GM12801 (cell line): ENCODE data around the gene ITGB5.

Experiments
- TF ChIP-seq, protein P1 (sequence below): IDR thresholded peaks from one replicate; pipeline ENCODE4 v1.5.1; 2011; ENCODE audit warnings: control low read depth; ENCODE audit not compliant: insufficient read length; ENCODE audit errors: extremely low read depth

Gene ITGB5

DNA sequence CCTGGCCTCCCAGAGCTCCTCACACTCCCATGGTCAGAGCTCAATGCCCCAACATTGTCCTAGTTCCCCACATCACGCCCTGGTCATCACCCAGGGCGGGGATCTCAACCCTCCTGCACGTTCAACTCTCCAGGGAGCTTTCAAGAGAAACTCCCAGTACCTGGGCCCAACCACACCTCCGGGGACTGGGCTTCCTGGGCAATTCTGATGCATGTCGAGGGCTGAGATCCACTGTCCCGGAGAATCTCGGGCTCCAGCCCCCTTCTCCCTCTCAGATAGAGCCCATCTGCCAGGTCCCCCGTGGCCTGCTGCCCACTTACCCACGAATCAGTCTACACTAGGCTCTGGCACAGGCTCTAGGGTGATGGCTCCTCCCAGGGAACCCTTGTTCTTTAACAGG, 117.7 kb downstream of the ITGB5 start:
- TF ChIP-seq, protein P1, sequence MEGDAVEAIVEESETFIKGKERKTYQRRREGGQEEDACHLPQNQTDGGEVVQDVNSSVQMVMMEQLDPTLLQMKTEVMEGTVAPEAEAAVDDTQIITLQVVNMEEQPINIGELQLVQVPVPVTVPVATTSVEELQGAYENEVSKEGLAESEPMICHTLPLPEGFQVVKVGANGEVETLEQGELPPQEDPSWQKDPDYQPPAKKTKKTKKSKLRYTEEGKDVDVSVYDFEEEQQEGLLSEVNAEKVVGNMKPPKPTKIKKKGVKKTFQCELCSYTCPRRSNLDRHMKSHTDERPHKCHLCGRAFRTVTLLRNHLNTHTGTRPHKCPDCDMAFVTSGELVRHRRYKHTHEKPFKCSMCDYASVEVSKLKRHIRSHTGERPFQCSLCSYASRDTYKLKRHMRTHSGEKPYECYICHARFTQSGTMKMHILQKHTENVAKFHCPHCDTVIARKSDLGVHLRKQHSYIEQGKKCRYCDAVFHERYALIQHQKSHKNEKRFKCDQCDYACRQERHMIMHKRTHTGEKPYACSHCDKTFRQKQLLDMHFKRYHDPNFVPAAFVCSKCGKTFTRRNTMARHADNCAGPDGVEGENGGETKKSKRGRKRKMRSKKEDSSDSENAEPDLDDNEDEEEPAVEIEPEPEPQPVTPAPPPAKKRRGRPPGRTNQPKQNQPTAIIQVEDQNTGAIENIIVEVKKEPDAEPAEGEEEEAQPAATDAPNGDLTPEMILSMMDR = no peak

DNA sequence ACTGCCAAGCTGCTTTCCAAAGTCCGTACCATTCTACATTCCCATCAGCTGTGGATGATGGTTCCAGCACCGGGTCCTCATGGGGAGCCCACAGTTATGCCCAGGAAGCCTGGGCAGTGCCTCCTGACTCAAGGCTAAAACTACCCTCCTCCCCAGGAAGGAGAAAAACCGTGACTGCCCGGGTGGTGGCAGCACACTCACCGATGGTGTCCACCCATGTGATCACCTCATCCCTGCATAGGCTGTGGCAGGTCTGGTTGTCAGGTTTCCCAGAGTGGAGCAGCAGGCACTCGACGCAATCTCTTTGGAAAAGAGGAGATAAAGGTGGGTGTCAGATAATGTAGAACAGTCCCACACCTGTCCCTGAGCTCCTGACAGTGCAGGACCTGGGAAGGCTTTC, 118.4 kb downstream of the ITGB5 start:
- TF ChIP-seq, protein P1 = no peak

DNA sequence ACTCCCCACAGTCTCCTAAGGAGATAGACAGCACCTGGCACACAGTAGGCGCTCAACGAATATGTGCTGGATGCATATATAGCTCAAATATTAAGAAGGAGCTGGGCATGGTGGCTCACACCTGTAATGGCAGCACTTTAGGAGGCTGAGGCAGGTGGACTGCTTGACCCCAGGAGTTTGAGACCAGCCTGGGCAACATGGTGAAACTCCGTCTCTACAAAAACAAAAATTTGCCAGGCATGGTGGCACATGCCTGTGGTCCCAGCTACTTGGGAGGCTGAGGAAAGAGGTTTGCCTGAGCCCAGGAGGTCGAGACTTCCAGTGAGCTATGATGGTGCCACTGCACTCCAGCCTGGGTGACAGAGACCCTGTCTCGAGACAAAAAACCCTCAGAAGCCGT, 119.5 kb downstream of the ITGB5 start:
- TF ChIP-seq, protein P1 = no peak

DNA sequence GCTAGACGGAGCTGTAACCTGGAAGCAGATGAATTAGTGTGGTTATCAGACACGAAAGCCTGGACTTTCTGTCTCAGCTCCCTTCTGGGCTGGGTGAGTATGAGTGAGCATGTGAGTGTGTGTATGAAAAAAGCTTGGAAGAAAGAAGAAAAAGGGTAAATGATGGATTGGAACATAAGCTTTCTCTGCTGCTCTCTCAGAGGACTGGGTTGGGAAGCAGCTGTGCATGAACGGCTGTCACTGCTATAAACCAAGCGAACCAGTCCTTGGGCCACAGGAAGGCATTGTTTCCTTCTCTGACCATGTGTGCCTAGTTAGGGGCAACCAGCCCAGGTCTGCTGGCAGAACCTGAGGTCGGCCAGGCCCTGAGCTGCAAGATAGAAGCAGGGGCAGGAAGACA, 119.9 kb downstream of the ITGB5 start:
- TF ChIP-seq, protein P1 = no peak

GRCh38 chr3:124766113-124767095, 120.8 kb downstream of the ITGB5 start:
- TF ChIP-seq, protein P1 = no peak

GRCh38 chr3:124765197-124765840, 121.8 kb downstream of the ITGB5 start:
- TF ChIP-seq, protein P1 = no peak

DNA sequence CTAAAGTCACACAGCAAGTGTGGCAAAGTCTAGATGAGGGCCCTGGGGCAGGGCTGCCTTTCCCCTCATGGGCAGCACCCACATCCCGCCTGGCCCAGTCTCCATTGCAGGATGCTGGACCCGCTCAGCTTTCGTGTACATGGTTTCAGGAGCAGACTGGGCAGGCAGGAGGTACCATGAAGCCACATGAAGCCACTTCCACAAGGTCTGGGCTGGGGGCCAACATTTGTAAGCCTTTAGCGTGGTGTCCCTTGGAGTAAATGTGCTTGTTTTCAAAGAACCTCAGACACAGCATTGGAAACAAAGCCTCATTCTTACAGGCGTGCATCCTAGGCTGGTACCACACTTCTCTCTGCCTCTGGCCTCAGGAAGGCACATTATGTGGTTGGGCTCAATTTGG, 122.4 kb downstream of the ITGB5 start:
- TF ChIP-seq, protein P1 = no peak
